ENCODE measurements around the gene INTS7. TPM values are rescaled to one million over a fixed set of nuclear protein-coding genes. Genes with fewer than 3 reads are reported as not detected.

INTS7 gene
- total RNA-seq, 1 donor from 2014 or later = 15.9 TPM

DNA sequence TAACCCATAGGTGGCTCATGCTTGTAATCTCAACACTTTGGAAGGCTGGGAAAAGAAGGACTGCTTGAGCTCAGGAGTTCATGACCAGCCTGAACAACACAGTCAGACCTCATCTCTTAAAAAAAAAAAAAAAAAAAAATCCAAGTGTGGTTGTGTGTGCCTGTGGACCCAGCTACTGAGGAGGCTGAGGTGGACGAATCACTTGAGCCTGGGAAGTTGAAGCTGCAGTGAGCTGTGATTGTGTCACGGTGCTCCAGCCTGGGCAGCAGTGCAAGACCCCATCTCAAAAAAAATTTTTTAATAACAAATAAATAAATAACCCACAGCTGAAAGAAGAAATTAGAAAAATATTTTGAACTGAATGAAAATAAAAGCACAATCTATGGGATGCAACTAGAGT, 13.8 kb downstream of the INTS7 start:
- Histone ChIP-seq H3K4me3 (no peak overlapping the region), H3K36me3 (no peaks in the 10 kb centered on the region), H3K9me3 (no peaks in the 10 kb centered on the region), H3K4me1 (no peaks in the 10 kb centered on the region), H3K27ac (no peak overlapping the region), H3K27me3 (no peaks in the 10 kb centered on the region)
- no peak for ATAC-seq
- intact Hi-C loops (cut with DNase I) = no loop called here
- DNase-seq = no peak
- TF ChIP-seq, protein P1, sequence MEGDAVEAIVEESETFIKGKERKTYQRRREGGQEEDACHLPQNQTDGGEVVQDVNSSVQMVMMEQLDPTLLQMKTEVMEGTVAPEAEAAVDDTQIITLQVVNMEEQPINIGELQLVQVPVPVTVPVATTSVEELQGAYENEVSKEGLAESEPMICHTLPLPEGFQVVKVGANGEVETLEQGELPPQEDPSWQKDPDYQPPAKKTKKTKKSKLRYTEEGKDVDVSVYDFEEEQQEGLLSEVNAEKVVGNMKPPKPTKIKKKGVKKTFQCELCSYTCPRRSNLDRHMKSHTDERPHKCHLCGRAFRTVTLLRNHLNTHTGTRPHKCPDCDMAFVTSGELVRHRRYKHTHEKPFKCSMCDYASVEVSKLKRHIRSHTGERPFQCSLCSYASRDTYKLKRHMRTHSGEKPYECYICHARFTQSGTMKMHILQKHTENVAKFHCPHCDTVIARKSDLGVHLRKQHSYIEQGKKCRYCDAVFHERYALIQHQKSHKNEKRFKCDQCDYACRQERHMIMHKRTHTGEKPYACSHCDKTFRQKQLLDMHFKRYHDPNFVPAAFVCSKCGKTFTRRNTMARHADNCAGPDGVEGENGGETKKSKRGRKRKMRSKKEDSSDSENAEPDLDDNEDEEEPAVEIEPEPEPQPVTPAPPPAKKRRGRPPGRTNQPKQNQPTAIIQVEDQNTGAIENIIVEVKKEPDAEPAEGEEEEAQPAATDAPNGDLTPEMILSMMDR (IDR thresholded peaks at IDR 0.05) = no peak

DNA sequence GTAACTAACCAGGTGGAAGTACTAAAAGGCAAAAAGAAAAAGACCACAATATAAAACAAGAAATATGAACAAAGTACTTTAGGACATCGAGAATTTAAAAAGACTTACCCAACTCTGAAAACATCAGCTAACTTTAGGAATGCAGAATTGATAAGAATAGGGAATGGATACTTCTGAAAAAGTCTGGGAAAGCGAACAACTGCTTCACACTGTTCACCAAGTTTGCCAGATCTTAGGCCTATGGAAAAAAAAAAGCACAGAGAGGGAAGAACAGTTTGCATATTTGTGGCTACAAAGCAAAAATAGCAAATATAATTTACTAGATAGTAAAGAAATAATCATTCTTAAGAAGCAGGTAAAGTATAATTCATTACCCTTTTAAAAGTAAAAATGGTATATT, 14.4 kb downstream of the INTS7 start:
- Histone ChIP-seq H3K27ac (no peak overlapping the region), H3K4me1 (no peaks in the 10 kb centered on the region), H3K4me3 (no peak overlapping the region), H3K9me3 (no peaks in the 10 kb centered on the region), H3K27me3 (no peaks in the 10 kb centered on the region), H3K36me3 (no peaks in the 10 kb centered on the region)
- TF ChIP-seq, protein P1 (IDR thresholded peaks at IDR 0.05) = no peak
- DNase-seq (no peak), ATAC-seq (no peak)
- intact Hi-C loops (cut with DNase I) = no loop called here

DNA sequence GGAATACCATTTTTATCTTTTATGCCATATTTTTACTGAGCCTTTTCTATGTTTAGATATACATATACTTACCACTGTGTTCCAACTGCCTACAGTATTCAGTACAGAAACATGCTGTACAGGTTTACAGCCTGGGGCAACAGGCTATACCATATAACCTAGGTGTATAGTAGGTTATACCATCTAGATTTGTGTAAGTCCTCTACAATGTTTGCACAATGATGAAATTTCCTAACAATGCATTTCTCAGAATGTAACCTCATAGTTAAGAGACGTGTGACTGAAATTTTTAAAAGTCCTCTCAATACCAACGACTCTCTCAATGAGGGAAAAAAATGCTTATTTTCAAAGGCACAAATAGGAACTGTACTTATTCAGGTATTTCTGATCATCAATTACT, 21.7 kb downstream of the INTS7 start:
- H3K36me3 ChIP-seq = peaks cover 13% of the 10 kb centered on the region
- H3K4me3 ChIP-seq = no peak overlapping the region
- no peaks in the 10 kb centered on the region for H3K9me3 ChIP-seq
- no peaks in the 10 kb centered on the region for H3K27me3 ChIP-seq
- intact Hi-C loops (cut with DNase I) = no loop called here
- TF ChIP-seq, protein P1 (IDR thresholded peaks at IDR 0.05) = no peak
- H3K27ac ChIP-seq = peak overlapping the region; percentile 12
- H3K4me1 ChIP-seq = no peaks in the 10 kb centered on the region
- DNase-seq = no peak
- no peak for ATAC-seq

DNA sequence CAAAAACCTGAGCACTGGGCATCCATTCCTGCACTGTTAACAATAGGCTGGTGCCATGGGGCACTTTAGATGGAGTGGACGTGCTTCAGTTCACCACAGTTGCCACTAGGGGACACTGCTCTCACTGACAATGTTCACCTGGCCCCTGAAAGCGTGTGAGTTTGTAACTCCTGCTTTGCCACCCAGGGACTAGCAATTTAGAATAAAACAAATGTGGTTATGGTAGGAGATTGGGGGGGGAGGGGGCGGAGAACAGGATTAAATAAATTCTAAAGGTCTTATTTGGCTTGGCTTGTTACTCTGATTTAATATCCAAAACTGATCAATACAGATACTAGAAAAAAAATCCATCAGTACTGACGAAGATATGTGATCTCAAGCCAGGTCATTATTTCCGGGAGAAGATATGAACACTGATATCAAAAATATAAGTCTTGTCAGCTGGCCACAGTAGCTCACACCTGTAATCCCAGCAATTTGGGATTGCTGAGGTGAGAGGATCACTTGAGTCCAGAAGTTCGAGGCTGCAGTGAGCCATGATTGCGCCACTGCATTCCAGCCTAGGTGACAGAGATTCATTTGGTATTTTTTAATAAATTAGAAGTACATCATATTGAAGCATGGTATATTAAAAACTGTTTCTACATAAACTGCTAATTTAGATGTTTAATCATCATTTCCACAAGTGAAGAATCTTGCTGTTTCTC, 23.2 kb downstream of the INTS7 start:
- no peaks in the 10 kb centered on the region for H3K4me1 ChIP-seq
- ATAC-seq = peak; percentile 99
- peaks cover 13% of the 10 kb centered on the region for H3K36me3 ChIP-seq
- DNase-seq = peak; percentile 67
- intact Hi-C loops (cut with DNase I) = no loop called here
- H3K9me3 ChIP-seq = no peaks in the 10 kb centered on the region
- no peak overlapping the region for H3K4me3 ChIP-seq
- TF ChIP-seq, protein P1 (IDR thresholded peaks at IDR 0.05) = peak; percentile 94
- H3K27ac ChIP-seq = no peak overlapping the region
- H3K27me3 ChIP-seq = no peaks in the 10 kb centered on the region

DNA sequence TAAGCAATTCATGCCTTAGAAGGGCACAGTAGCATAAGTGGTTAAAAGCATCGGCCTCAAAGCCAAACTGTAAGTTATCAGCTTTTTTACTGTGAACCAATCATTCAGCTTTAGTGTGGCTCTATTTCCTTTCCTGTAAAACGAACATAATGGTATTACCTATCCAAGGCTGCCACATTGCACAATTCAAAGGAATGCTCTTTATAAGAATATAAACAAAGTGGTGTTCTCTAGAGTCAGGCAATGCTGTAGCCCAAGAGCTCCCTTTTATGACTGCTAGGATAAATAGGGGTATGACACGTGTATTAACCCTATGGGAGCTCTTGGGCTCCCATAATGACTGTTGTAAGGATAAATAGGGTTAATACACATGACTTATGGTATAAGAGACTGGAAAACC, 25.4 kb downstream of the INTS7 start:
- ATAC-seq (peak; percentile 60), DNase-seq (no peak)
- intact Hi-C loops (cut with DNase I) = no loop called here
- H3K36me3 ChIP-seq = peaks cover 24% of the 10 kb centered on the region
- TF ChIP-seq, protein P1 (IDR thresholded peaks at IDR 0.05) = no peak
- no peak overlapping the region for H3K4me3 ChIP-seq
- H3K4me1 ChIP-seq = no peaks in the 10 kb centered on the region
- no peak overlapping the region for H3K27ac ChIP-seq
- no peaks in the 10 kb centered on the region for H3K27me3 ChIP-seq
- no peaks in the 10 kb centered on the region for H3K9me3 ChIP-seq

DNA sequence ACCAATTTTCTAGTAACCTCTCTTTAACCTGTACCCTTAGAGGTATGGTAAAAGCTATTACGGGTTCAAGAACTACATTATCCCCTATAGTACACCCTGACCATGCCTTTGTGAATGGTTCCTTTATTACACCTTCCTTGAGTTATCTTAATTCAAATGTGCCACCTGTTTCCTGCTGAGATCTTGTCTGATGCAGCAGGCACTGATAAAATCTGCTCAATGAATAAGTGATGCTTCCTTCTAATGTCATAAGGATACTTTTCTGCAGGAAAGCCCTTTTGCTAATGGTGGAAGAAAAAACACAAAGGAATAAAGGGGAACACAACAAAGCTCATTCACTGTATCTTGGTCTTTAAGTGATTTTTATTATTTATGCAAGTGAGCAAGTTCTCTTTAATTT, 25.8 kb downstream of the INTS7 start:
- TF ChIP-seq, protein P1 (IDR thresholded peaks at IDR 0.05) = no peak
- Histone ChIP-seq H3K4me3 (no peak overlapping the region), H3K4me1 (no peaks in the 10 kb centered on the region), H3K36me3 (peaks cover 28% of the 10 kb centered on the region), H3K27me3 (no peaks in the 10 kb centered on the region), H3K9me3 (no peaks in the 10 kb centered on the region), H3K27ac (no peak overlapping the region)
- no peak for DNase-seq
- intact Hi-C loops (cut with DNase I) = no loop called here
- no peak for ATAC-seq

Data from upper lobe of right lung (tissue), 1 donor.